Activated CD4-positive, alpha-beta T cell treated with anti-CD3 and anti-CD28 coated beads for 48 hours (primary cell): ENCODE data around the gene GSG1L.

Source experiments
- DNase-seq: peaks from one replicate; pipeline ENCODE4 v3.0.0-alpha.2; 2020

The GSG1L gene

GRCh38 chr16:28090646-28091377, 27.3 kb upstream of the GSG1L start:
- DNase-seq: peak; percentile 28

- no peak for DNase-seq
These were observed 26.5 kb upstream of the GSG1L start for GRCh38 chr16:28089992-28090365.

DNA sequence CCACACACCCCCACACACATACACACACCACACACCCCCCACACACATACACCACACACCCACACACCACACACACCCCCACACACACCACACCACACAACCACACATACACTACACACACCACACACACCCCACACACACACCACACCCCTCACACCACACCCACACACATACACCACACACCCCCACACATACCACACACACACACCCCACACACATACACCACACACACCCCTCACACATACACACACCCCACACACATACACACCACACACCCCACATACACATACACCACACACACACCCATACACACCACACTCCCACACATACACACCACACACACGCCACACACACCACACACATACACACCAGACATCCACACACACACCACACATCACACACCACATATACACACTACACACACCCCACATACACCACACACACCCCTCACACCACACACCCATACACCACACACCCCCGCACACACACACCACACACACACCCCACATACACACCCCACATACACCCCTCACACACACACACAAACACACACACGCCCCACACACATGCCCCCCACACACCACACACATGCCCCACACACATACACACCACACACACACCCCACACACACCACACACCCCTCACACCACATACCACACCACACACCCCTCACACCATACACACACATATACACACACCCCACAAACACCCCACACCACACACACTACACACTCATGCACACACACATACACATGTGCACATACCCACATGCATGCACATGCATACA, 25.9 kb upstream of the GSG1L start:
- DNase-seq: no peak

GRCh38 chr16:28087675-28088300, 24.3 kb upstream of the GSG1L start:
- DNase-seq: no peak

DNA sequence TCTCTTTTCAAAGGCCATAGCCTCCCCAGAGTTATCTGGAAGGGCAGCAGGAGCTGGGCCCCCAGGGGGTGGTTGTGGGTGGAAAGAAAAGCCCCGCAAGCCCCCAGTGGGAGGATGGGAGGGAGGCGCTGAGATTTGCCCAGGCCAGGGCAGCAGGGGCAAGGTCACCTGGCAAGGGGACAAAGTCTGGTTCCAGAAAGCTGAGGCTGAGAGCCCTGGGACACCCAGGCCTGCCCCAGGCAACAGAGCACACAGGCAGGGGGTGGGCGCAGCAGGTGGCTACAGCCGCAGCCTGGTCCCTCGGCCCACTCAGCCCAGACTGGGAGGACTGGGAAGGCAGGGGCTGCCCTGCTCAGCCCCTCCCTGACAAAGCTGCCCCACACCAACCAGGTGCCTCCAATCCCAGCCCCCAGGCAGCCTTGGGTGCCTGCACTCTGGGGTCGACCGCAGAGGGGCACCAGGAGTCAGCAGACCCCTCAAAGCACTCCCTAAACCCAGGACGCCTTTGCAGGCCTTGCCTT, 23.7 kb upstream of the GSG1L start:
- no peak for DNase-seq

DNA sequence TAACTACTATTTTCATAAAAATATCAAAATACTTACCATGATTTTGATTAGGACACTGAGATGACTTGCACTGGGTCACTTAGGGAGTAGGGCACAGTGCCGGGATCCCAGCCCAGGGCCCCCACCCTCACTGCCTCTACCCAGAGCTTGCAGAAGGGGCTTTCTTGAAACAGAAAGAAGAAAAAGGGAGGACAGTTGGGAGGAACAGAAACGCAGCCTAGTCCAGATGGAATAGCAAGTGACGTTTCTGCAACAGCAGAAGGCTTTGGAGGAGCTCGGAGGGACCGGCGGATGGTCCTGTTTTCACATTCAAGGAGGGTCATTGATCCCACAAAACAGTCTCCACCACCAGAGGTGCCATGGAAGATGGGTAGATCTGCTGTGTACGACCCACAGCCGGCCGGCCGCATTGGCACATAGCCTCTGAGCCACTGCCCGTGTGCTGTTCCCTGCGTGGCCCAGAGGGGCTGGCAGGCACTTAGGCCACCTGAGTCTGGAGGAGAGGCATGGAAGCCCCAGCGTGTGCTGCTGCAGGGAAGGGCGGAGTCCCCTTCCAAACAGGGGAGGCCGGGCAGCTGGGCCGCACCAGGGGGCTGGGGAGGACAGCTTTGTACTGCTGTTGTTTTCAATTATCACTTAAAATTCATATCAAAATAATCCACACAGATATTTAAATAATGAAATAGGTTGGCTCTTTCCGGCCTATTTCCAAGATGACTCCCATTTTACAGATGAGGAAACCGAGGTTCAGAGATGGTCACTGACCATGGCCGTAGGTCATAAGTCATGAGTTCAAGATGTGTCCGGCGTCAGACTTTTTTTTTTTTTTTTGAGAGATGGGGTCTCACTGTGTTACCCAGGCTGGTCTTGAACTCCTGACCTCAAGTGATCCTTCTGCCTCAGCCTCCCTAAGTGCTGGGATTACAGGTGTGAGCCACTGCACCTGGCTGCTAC, 22.9 kb upstream of the GSG1L start:
- no peak for DNase-seq

GRCh38 chr16:28085389-28086171, 22.1 kb upstream of the GSG1L start:
- DNase-seq: no peak

DNA sequence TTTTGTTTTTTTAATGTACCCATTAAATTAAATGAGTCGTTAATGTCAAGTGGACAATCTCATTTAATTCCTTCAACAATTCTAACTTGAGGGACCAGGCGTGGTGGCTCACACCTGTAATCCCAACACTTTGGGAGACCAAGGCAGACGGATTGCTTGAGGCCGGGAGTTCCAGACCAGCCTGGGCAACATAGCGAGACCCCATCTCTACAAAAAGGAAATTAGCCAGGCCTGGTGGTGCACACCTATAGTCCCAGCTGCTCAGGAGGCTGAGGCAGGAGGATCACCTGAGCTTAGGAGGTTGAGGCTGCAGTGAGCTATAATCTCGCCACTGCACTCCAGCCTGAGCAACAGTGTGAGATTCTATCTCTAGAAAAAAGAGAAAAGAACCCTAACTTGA, 20.7 kb upstream of the GSG1L start:
- no peak for DNase-seq

GRCh38 chr16:28082624-28083023, 19.1 kb upstream of the GSG1L start:
- DNase-seq: no peak

GRCh38 chr16:28081391-28081968, 18.0 kb upstream of the GSG1L start:
- no peak for DNase-seq

GRCh38 chr16:28078261-28078660, 14.7 kb upstream of the GSG1L start:
- no peak for DNase-seq

- DNase-seq: no peak
These were observed 10.3 kb upstream of the GSG1L start for GRCh38 chr16:28073836-28074235.

DNA sequence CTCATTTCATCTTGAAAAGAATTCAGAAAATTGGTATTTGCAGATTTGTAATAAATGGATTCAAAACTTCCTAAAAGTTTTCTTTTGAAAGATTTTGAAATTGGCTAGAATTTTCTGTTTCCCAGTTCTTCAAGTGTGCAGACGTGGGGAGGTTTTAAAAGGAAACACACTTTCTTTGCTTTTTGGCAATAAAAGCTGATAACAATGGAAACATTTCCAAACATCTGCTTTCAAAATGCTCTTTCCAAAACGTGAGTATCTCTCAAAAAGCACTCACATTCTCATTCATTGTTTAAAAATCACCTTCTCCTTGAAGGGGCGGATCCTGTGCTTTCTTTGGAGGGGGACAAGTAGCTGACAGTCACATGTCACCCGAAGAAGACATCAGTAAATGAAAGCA, 8.6 kb upstream of the GSG1L start:
- no peak for DNase-seq

DNA sequence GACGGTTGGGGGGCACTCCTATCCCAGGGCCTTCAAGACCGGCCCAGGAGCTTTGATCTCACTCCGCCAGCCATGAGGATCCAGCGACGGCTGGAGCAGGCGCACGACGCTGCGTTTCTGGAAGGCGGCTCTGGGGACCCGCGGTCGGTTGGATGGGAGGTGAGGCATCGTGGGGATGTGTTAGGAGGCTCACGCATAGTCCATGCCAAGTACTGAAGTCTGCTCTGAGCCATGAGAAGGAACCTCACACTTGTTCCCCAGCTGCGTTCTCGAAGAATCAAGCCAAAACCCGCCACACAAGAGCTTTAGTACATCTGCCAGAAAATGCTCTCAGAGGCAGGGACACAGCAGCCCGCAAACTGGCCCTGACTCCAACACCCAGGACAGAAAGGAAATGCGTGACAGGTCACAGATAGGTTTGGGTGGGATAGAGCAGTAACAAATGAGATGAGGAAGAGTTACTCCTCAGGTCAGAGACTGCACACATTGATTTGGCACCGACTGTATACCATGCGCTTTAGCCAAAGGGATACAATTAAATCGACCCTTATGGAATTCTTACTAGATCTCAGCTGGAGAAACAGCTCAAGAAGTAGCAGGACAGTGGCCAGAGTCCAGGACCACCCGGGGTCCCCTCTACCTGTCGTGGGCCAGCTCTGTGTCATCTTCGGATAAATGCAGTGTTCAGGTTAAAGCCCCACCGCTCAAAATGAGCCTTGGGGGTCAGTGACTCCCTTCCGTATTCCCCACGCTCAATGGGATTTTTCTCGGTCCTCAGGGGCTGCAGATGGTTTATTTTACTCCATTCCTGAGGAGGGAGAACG, 6.7 kb upstream of the GSG1L start:
- no peak for DNase-seq

GRCh38 chr16:28068976-28069375, 5.5 kb upstream of the GSG1L start:
- no peak for DNase-seq

DNA sequence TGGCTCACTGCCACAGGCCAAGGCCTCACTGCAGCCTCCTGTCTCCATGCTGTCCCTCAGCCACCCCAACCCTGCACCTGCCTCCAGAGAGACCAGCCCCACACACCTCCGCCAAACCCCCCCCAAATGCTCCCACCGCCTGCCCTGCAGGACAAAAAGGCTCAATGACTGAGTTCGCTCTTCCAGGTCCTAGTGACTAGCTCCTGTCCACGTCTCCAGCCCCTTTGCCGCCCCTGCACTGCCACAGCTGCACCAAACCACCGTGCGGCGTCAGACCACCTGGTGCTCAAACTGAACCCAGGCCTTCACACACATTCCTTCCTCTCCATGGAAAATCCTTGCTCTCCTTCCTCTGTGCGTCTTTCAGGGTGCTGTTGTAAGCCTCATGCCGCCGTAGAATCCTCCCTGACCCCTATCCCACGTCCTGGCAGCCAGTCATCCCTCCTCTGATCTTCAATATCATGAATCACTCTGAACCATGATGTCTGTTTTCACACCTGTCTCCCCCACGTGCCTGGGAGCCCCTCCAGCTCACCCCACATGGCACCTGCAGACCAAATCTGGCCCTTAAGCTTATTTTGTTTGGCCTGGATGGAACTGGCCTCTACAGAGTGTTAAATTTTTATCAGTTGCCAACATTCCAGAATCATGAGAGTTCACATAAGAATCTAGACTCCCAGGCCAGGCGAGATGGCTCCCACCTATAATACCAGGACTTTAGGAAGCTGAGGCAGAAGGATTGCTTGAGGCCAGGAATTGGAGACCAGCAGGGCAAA, 4.3 kb upstream of the GSG1L start:
- no peak for DNase-seq

DNA sequence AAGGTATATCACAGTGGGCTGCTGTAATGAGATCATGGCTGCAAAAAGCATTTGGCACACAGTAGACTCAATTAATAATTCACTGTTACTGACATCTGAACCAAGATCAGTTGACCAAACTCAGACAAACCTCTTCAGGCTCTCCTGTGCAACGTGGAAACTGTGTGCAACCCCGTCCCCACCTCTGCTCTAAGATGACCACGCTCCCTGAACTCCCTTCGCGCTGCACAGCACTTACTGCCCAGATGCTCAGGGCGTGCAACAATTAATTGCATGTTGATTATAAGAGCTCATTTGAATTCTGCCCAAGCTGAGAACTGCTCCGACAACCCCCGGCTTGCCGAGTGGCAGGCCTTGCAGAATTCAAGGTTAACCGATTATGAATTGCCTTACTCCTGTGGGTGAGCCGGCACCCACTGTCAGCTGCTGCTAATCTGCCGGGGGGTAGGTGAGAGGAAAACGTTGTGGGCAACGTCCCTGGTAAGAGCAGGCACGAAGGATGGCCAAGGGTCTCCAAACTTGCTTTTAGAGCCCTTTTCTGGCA, 1.3 kb upstream of the GSG1L start:
- DNase-seq: no peak

DNA sequence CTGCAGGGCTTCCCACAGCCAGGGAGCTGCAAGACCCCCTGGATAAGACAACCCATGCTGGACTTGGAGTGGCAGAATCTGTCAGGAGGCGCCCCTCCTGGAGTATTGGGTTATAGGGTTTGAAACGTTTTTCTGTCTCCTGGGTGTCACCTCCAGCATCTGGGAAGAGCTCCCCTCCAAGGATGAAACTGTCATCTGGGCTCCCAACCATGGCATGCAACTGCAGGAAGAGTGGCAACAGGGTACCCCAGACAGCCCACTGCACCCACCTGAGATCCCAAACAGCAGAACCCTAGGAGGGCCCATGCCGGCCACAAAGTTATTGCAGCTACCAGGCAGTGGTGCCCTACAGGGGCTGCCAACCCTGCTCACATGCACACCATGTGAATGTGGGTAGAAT, 636 bp upstream of the GSG1L start:
- DNase-seq: no peak

- no peak for DNase-seq
These were observed 530 bp downstream of the GSG1L start for GRCh38 chr16:28062847-28063521.
